PFSK-1 (cell line): ENCODE data around the gene RHOJ.

Experiments
- FOXP2 ChIP-seq: optimal IDR thresholded peaks from 2 replicates; pipeline ENCODE3; 2011; ENCODE audit warnings: borderline replicate concordance, control low read depth, inconsistent platforms; ENCODE audit not compliant: insufficient read depth; ENCODE audit errors: extremely low read length, extremely low read depth
- POLR2AphosphoS5 ChIP-seq: IDR thresholded peaks from 2 replicates; pipeline ENCODE4 v1.6.1; 2012; ENCODE audit warnings: low read depth, mild to moderate bottlenecking, control low read depth, low read length, moderate library complexity
- REST ChIP-seq, 2 experiments: IDR thresholded peaks; 2 replicates each; pipeline versions ENCODE4 v1.6.1 to v1.8.0; 2011 to 2012; ENCODE audit warnings: low read depth in 2 of 2, low read length in 2 of 2, control low read depth in 1 of 2, inconsistent platforms in 1 of 2, mild to moderate bottlenecking in 1 of 2, moderate library complexity in 1 of 2; ENCODE audit not compliant: insufficient read depth in 1 of 2
- SIN3A ChIP-seq: IDR thresholded peaks from 2 replicates; pipeline ENCODE4 v1.6.1; 2012; ENCODE audit warnings: mild to moderate bottlenecking, low read length, moderate library complexity, borderline replicate concordance; ENCODE audit not compliant: insufficient read depth
- TAF1 ChIP-seq: IDR thresholded peaks from 2 replicates; pipeline ENCODE4 v1.6.1; 2012; ENCODE audit warnings: low read length, control low read depth, borderline replicate concordance; ENCODE audit not compliant: insufficient read depth

Gene RHOJ

GRCh38 chr14:63228217-63228616 is 24.0 kb downstream of the RHOJ start:
- no peak for TF ChIP-seq FOXP2
- TF ChIP-seq SIN3A, result no peak
- TF ChIP-seq POLR2AphosphoS5, result no peak
- no peak for TF ChIP-seq REST (IDR thresholded peaks at IDR 0.05; ENCODE audit: insufficient read depth in 1 of 2, low read depth in 2 of 2, low read length in 2 of 2)
- TF ChIP-seq TAF1, result no peak

GRCh38 chr14:63229330-63230059 is 25.3 kb downstream of the RHOJ start:
- no peak for TF ChIP-seq TAF1
- no peak for TF ChIP-seq FOXP2
- TF ChIP-seq REST (IDR thresholded peaks at IDR 0.05; ENCODE audit: insufficient read depth in 1 of 2, low read depth in 2 of 2, low read length in 2 of 2), result no peak
- TF ChIP-seq SIN3A, result no peak
- no peak for TF ChIP-seq POLR2AphosphoS5

DNA sequence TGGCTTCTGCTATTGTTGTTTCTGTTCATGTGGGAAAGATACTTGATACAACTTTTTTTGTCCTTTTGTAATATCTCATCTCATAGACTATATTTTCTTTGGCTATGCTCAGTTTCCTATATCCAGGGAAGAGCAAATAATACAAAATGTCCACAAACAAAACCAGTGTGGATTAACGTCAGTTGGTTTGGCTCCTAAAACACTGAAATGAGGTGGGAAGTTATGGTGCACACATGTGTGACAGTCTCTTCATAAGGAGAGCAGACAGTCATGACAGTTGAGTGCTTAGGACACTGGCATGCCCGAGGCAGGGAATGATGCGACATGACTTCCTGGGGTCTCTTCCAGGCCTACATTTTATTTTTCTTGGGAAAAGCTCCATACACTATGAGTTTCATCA is 27.5 kb downstream of the RHOJ start:
- TF ChIP-seq SIN3A (no peak), TAF1 (no peak), FOXP2 (no peak), POLR2AphosphoS5 (no peak), REST (IDR thresholded peaks at IDR 0.05; ENCODE audit: insufficient read depth in 1 of 2, low read depth in 2 of 2, low read length in 2 of 2) (no peak)

- TF ChIP-seq FOXP2 (no peak), REST (IDR thresholded peaks at IDR 0.05; ENCODE audit: insufficient read depth in 1 of 2, low read depth in 2 of 2, low read length in 2 of 2) (no peak), POLR2AphosphoS5 (no peak), SIN3A (no peak), TAF1 (no peak)
These were observed 33.5 kb downstream of the RHOJ start for GRCh38 chr14:63237791-63238190.
